K562 (cell line): ENCODE data around the gene HS2ST1. TPM values are rescaled to one million over a fixed set of nuclear protein-coding genes. Genes with fewer than 3 reads are reported as not detected.

Experiments
- ATAC-seq: fragments of 200-7000 bp; cut with Tn5 transposase; 3 replicates; pipeline ENCODE4 v1.9.1; 2020; ENCODE audit warnings: moderate library complexity
- BruUV-seq: library from RNA; stranded (reverse); fragments of 400-500 nt; replicated peaks from 2 replicates; lab custom pipeline; 2021; lab: Mats Ljungman, UMichigan
- CTCF ChIA-PET: fragments of 300-600 bp; formaldehyde crosslinking; extraction: SDS; loops from one replicate; lab custom pipeline; 2021; ENCODE audit warnings: low intra/inter-chr PET ratio; lab: Yijun Ruan, JAX
- POLR2A ChIA-PET: fragments of 300-600, 350-650 bp; sonication (Branson Sonifier 250); formaldehyde crosslinking; extraction: SDS; loops from one replicate; lab custom pipeline; 2021; ENCODE audit warnings: antibody characterized with exemption, inconsistent platforms; lab: Yijun Ruan, JAX
- DNase-seq, 4 experiments: peaks; one replicate each; pipeline versions ENCODE4 v3.0.0 to v3.0.0-alpha.2; 2011 to 2018; ENCODE audit warnings: low spot score in 3 of 4, mixed read lengths in 3 of 4; ENCODE audit errors: extremely low read depth in 1 of 4
- FAIRE-seq: peaks from 2 replicates; lab custom pipeline; 2011; peaks lifted over from hg19 to GRCh38; lab: Jason Lieb, UNC
- H2AFZ ChIP-seq: 2 replicates; pipeline ENCODE4 v1.6.0; 2011; ENCODE audit warnings: low read depth, low read length, control low read depth, inconsistent platforms
- H3K27ac ChIP-seq: fragments of 200-600 bp; 3 replicates; pipeline ENCODE4 v1.8.0; 2011; ENCODE audit warnings: low read depth, mild to moderate bottlenecking, control low read depth, inconsistent platforms, low read length, moderate library complexity, mixed read lengths; ENCODE audit errors: extremely low read depth
- H3K27me3 ChIP-seq, 2 experiments: fragments of 300-600 bp in 1 of 2; 2 replicates in 1 of 2; 3 replicates in 1 of 2; pipeline versions ENCODE4 v1.6.0 to v1.8.0; 2011; ENCODE audit warnings: inconsistent platforms in 2 of 2, low read length in 2 of 2, mild to moderate bottlenecking in 1 of 2, mixed read lengths in 1 of 2, moderate library complexity in 1 of 2; ENCODE audit not compliant: control insufficient read depth in 2 of 2, insufficient read depth in 2 of 2
- H3K36me3 ChIP-seq: fragments of 300-600 bp; 3 replicates; pipeline ENCODE4 v1.8.0; 2011; ENCODE audit warnings: mild to moderate bottlenecking, low read length, inconsistent platforms; ENCODE audit not compliant: control insufficient read depth, insufficient read depth
- H3K4me1 ChIP-seq, 2 experiments: fragments of 200-600 bp in 1 of 2; replicated peaks in 1 of 2; 2 replicates in 1 of 2; 3 replicates in 1 of 2; pipeline versions ENCODE4 v1.5.1 to v1.8.0; 2011; ENCODE audit warnings: inconsistent platforms in 2 of 2, low read length in 2 of 2, mild to moderate bottlenecking in 1 of 2, mixed read lengths in 1 of 2, moderate library complexity in 1 of 2; ENCODE audit not compliant: control insufficient read depth in 2 of 2, insufficient read depth in 2 of 2
- H3K4me2 ChIP-seq: 2 replicates; pipeline ENCODE4 v1.6.1; 2011; ENCODE audit warnings: low read length, control low read depth, inconsistent platforms, mixed read lengths; ENCODE audit not compliant: insufficient read depth
- H3K4me3 ChIP-seq: fragments of 200-600 bp; sonication (generic), shearing (Covaris generic); 2 replicates; pipeline ENCODE4 v1.5.1; 2016; ENCODE audit warnings: control low read depth, inconsistent platforms
- H3K79me2 ChIP-seq: fragments of 200-600 bp; 3 replicates; pipeline ENCODE4 v1.8.0; 2011; ENCODE audit warnings: low read length, inconsistent platforms; ENCODE audit not compliant: control insufficient read depth, insufficient read depth
- H3K9ac ChIP-seq, 2 experiments: 2 replicates each; pipeline versions ENCODE4 v1.6.0 to v1.6.1; 2011; ENCODE audit warnings: low read depth in 2 of 2, low read length in 2 of 2, control low read depth in 1 of 2, inconsistent platforms in 1 of 2, mild to moderate bottlenecking in 1 of 2, mixed read lengths in 1 of 2; ENCODE audit not compliant: insufficient read depth in 1 of 2
- H3K9me1 ChIP-seq: one replicate; pipeline ENCODE4 v1.6.0; 2011; ENCODE audit warnings: inconsistent platforms, mild to moderate bottlenecking, low read length, moderate library complexity; ENCODE audit not compliant: control insufficient read depth, insufficient read depth
- H3K9me3 ChIP-seq: replicated peaks from 2 replicates; pipeline ENCODE4 v1.5.1; 2011; ENCODE audit warnings: low read depth, low read length, inconsistent platforms; ENCODE audit not compliant: control insufficient read depth, insufficient read depth
- H4K20me1 ChIP-seq: replicated peaks from 2 replicates; pipeline ENCODE4 v1.6.1; 2011; ENCODE audit warnings: low read length, inconsistent platforms, mixed read lengths; ENCODE audit not compliant: control insufficient read depth, insufficient read depth
- FOXA3 ChIP-seq, 2 experiments: fragments of 450-650 bp in 1 of 2; sonication (generic) in 1 of 2; formaldehyde crosslinking; IDR thresholded peaks in 1 of 2; conservative IDR thresholded peaks in 1 of 2; 2 replicates each; pipeline versions ENCODE4 v1.4.0 to v1.8.0; 2020 to 2022; ENCODE audit warnings: mild to moderate bottlenecking in 2 of 2, missing genetic modification reagents in 1 of 2
- PYGO2 ChIP-seq: fragments of 450-650 bp; IDR thresholded peaks from 2 replicates; pipeline ENCODE4 v1.6.1; 2016; ENCODE audit warnings: mild to moderate bottlenecking, missing genetic modification characterization, moderate library complexity, missing compliant biosample characterization
- RBM15 ChIP-seq: fragments of 200-400 bp; formaldehyde crosslinking; IDR thresholded peaks from 2 replicates; pipeline ENCODE4 v1.6.1; 2018; ENCODE audit warnings: mild to moderate bottlenecking, low read length, moderate library complexity; ENCODE audit not compliant: insufficient read depth
- ZNF174 ChIP-seq: fragments of 250-450 bp; sonication (Bioruptor Pico); IDR thresholded peaks from 2 replicates; pipeline ENCODE4 v1.4.0; 2020; ENCODE audit warnings: mild to moderate bottlenecking
- WGBS: fragments of 100-300 bp; shearing (Covaris generic); methylation state at CpG from one replicate; pipeline ENCODE4 v1.1.6; 2016; ENCODE audit warnings: low coverage, mixed read lengths; ENCODE audit not compliant: insufficient coverage; ENCODE audit errors: missing lambda C conversion rate; 5-methylcytosine and 5-hydroxymethylcytosine counted together
- in situ Hi-C: fragments of 300-500 bp; cut with MboI; formaldehyde crosslinking; loops from 4 replicates; pipeline ENCODE4 v1.15.0; 2018; ENCODE audit warnings: inconsistent platforms, mixed read lengths
- intact Hi-C: fragments of 100-400 bp; cut with micrococcal nuclease; formaldehyde crosslinking; loops from 2 replicates; pipeline ENCODE4 v1.14.2; 2022
- polyA plus RNA-seq, 8 experiments: library from polyadenylated mRNA; depleted of rRNA in 4 of 8; stranded (reverse) in 5 of 8; unstranded in 3 of 8; fragments of >200 nt; fragmentation: Nextera tagmentation in 2 of 8; fragmentation: Illumina TruSeq in 1 of 8; extraction: Ambion mirVana in 2 of 8; extraction: Trizol in 1 of 8; gene quantifications; 2 replicates each; pipeline versions ENCODE4 v1.2.1 to v1.2.3, GENCODE V29; 2011 to 2014; ENCODE audit warnings: inconsistent platforms in 1 of 8, missing spikeins in 1 of 8
- total RNA-seq, 7 experiments: library from RNA; depleted of rRNA in 6 of 7; stranded (reverse); fragments of >200 nt in 6 of 7; fragmentation: Illumina TruSeq in 2 of 7; extraction: Trizol in 2 of 7; gene quantifications; 2 replicates each; pipeline versions ENCODE4 v1.2.1 to v1.2.3, GENCODE V29; 2011 to 2021; ENCODE audit warnings: low replicate concordance in 1 of 7
- TF ChIP-seq, protein P1 (sequence below), 2 experiments: IDR thresholded peaks; 2 replicates each; pipeline ENCODE4 v1.6.1; 2012; ENCODE audit warnings: improper control_type of control experiment in 2 of 2, low read depth in 2 of 2, low read length in 2 of 2, borderline replicate concordance in 1 of 2
- TF ChIP-seq, protein P2 (sequence below): fragments of 450-650 bp; formaldehyde crosslinking; IDR thresholded peaks from 2 replicates; pipeline ENCODE4 v1.4.0; 2022; ENCODE audit warnings: mild to moderate bottlenecking, moderate library complexity

The HS2ST1 gene
- total and polyA plus RNA-seq, 9 of the 15 experiments (the other 6 are each of a cell fraction or from before 2014, with no cell fraction given) = 7.7 to 43.3 (median 25.8) TPM

DNA sequence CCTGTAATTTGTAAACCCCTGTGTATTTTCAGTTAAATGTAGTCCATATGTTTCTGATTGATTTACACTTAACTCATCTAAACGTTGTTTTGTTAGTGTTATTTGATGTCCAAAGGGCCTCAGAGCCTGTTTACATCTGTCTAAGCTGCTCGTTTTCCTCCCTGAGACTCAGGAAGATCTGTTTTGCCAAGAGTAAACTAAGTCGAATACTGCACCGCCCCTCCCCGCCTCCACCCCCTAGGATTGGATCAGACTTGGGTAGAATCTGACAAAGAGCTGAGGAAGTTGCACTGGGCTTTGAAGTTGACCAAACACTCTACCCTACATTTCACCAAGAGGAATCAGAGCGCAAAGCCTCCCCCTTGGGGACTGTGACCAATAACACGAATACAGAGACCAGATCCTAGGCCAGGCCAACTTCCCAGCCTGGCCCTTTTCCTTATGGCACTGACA lies 207.3 kb downstream of the HS2ST1 start:
- Histone ChIP-seq H3K9me3 (no peaks in the 10 kb centered on the region), H3K27me3 (peaks cover 3 to 17% of the 10 kb centered on the region in 2 experiments), H2AFZ (no peak overlapping the region), H3K79me2 (no peaks in the 10 kb centered on the region), H3K36me3 (no peaks in the 10 kb centered on the region), H3K9me1 (no peaks in the 10 kb centered on the region), H3K4me1 (no peaks in the 10 kb centered on the region), H3K9ac (no peak overlapping the region), H3K27ac (no peak overlapping the region), H4K20me1 (no peaks in the 10 kb centered on the region), H3K4me2 (no peak overlapping the region), H3K4me3 (no peak overlapping the region)
- no TSS peak for BruUV-seq
- ATAC-seq (no peak), DNase-seq (no peak), FAIRE-seq (no peak)
- POLR2A ChIA-PET = no interaction called here
- WGBS = 31% methylated on average over 7 of the region's 7 CpGs
- in situ Hi-C loops = no loop called here
- CTCF ChIA-PET = no interaction called here
- intact Hi-C loops = no loop called here
- TF ChIP-seq FOXA3 (CRISPR knock-in tag; conservative IDR thresholded peaks at IDR 0.05 in 1 of 2, IDR thresholded peaks at IDR 0.05 in 1 of 2) = no peak

DNA sequence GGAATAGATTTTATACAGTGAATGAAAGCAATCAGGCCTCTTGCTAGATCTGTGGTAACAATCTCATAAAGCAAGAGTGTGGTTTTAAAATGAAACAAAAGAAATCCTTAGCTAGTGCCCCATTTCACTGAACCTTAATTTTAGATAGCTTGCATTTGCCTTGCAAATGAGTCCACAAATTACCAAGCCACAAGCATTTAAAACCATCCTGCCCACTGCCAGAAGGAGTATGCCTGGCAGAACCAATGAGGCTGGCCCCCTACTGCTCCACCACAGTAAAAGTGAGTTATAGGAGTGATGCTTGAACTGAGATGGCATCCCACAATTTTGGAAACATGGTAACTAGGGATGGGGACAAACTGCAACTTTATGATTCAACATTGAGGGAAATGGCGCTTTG lies 207.8 kb downstream of the HS2ST1 start:
- Histone ChIP-seq H3K79me2 (no peaks in the 10 kb centered on the region), H3K4me3 (no peak overlapping the region), H3K4me2 (no peak overlapping the region), H3K9me3 (no peaks in the 10 kb centered on the region), H3K9me1 (no peaks in the 10 kb centered on the region), H4K20me1 (no peaks in the 10 kb centered on the region), H3K27ac (no peak overlapping the region), H3K4me1 (no peaks in the 10 kb centered on the region), H3K9ac (no peak overlapping the region), H3K27me3 (peaks cover 3 to 20% of the 10 kb centered on the region in 2 experiments), H2AFZ (no peak overlapping the region), H3K36me3 (no peaks in the 10 kb centered on the region)
- TF ChIP-seq ZNF174 (CRISPR knock-in tag) (no peak), RBM15 (no peak), PYGO2 (no peak)
- TF ChIP-seq, protein P1, sequence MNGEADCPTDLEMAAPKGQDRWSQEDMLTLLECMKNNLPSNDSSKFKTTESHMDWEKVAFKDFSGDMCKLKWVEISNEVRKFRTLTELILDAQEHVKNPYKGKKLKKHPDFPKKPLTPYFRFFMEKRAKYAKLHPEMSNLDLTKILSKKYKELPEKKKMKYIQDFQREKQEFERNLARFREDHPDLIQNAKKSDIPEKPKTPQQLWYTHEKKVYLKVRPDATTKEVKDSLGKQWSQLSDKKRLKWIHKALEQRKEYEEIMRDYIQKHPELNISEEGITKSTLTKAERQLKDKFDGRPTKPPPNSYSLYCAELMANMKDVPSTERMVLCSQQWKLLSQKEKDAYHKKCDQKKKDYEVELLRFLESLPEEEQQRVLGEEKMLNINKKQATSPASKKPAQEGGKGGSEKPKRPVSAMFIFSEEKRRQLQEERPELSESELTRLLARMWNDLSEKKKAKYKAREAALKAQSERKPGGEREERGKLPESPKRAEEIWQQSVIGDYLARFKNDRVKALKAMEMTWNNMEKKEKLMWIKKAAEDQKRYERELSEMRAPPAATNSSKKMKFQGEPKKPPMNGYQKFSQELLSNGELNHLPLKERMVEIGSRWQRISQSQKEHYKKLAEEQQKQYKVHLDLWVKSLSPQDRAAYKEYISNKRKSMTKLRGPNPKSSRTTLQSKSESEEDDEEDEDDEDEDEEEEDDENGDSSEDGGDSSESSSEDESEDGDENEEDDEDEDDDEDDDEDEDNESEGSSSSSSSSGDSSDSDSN (IDR thresholded peaks at IDR 0.05; ENCODE audit: borderline replicate concordance in 1 of 2, low read depth in 2 of 2, low read length in 2 of 2) = no peak
- TF ChIP-seq, protein P2, sequence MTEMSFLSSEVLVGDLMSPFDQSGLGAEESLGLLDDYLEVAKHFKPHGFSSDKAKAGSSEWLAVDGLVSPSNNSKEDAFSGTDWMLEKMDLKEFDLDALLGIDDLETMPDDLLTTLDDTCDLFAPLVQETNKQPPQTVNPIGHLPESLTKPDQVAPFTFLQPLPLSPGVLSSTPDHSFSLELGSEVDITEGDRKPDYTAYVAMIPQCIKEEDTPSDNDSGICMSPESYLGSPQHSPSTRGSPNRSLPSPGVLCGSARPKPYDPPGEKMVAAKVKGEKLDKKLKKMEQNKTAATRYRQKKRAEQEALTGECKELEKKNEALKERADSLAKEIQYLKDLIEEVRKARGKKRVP (CRISPR knock-in tag) = no peak
- intact Hi-C loops (no loop called here), in situ Hi-C loops (no loop called here)
- POLR2A ChIA-PET = no interaction called here
- DNase-seq (no peak), FAIRE-seq (no peak), ATAC-seq (no peak)
- WGBS = 47% methylated on average over 1 of the region's 1 CpG
- CTCF ChIA-PET = no interaction called here
- no TSS peak for BruUV-seq
